Activated CD4-positive, alpha-beta T cell treated with anti-CD3 and anti-CD28 coated beads, Interleukin-2, amount 50 U/mL, for 16 hours (primary cell): ENCODE data around the gene SLC45A1.
"Not testable (repeated sequence)": the region's sequence is repeated elsewhere in the genome, so short reads cannot be mapped to it uniquely, and the experiment has no call there.

Experiments used
- DNase-seq: peaks from one replicate; pipeline ENCODE4 v3.0.0-alpha.2; 2020

SLC45A1 gene

DNA sequence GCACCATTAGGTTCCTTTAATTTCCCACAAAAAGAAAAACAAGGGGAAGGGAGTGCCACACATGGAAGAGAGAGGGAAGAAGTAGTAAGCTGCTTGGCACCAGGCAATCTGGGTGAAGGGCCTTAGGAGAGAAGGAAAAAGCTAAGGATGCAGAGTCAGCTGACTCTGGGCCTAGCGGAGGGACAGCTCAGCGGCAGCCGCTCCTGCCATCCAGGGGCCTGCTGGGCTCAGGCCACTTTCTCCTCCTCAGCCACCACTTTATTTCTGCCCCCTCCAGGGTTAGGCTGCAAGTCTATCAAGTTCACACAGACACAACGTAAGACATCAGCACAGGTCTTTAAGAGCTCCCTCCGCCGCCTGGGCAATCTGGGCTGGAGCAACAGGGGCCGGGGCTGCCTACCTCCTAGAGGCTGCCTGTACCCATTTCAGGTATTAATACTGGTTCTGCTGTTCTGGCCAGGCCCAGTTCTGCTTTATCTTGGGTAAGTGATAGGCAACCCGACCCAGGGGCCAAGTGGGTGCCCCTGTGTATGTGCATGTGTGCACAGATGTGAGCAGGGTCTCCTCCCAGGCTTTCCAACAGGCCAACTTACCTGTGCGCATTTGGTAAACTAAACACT, 53.6 kb downstream of the SLC45A1 start:
- DNase-seq, result no peak

DNA sequence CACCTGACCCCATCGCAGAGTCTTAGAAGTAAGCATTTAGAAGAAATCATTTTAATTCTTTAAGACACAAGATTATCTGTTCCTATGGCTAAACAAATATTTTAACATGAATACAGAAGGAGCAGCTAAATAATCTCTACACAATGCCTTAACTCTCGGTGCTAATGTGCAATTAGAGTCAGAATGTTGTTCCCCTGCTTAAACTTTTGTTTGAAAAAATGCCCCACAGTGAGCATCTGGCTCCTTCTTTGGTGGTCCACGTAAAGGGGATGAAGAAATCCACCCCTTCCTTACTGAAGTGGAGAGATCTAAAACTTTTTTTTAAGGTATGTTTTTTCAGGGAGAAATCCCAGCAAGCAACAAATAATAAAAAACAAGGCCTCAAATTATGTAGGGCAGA, 55.2 kb downstream of the SLC45A1 start:
- DNase-seq, result no peak

- no peak for DNase-seq
Measured at GRCh38 chr1:8373581-8374241, 55.8 kb downstream of the SLC45A1 start.

DNA sequence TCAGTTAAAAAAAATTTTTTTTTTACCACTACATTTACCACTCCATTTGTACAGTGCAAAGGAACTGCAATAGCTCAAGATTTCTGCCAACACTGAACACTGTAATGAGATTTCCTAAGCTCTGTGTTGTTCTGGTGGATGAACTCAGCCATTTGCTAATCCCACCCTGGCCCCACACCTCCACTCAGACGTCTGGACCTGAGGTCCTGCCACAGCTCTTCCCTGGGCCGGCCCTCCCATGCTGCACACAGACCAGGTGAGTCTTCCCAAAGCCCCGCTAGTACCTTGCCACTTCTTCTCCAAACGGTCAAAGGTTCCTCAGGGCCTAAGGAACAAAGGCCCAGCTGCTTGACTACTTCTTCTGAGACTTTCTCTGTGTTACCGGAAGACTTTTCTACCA, 56.4 kb downstream of the SLC45A1 start:
- no peak for DNase-seq

GRCh38 chr1:8374812-8375211, 56.9 kb downstream of the SLC45A1 start:
- no peak for DNase-seq

DNA sequence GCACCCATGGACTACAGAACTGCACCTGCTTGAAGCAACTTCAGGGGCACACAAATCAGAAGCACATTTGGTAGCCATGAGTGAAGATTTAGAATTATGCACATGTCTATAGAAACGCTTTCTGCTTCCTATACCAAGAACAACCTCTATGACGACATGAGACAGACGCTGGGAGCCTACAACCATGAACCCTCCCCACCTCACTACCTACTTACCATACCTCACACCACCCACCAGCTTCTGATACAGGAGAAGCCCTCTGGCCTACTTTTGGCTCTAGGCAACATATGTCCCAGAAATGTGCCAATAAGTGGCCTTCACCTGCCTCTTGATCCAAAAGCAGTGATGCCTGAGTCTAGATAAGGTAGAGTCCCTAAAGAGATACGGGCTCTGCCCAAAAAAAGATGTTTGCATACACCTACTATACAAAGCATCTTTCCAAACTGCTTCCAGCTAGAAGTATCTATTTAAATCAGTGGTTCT, 58.5 kb downstream of the SLC45A1 start:
- DNase-seq, result no peak

DNA sequence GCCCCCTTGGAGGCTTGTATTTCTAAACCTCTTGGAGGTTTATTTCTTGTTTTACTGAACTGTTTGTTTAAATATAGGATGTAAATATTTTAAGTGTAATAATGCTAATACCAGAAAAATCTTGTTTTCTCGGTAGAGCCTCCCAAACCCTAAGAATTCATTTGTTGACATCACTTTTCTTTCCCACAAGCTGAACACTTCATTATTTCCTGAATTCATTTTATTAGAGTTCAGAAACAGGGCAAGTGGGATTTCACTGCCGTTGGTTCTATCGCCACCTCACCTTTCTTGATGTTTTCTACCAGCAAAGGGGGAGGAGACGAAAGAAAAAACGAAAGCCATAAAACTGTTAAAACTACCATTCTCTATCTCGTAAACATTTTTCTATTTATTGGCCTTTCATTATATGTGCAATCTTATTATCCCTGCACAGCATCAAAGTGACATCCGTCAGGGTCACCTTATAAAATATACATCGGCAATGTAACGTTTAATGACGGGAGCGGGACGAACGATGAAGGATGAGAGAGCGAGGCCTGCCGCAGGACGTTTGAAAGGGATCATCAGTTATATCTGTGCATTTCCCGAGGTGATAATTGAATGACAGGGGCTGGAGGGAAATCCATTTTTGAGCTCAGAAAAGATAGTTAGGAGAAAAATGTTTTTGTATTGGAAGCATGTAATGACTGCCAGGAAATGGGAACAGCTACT, 59.5 kb downstream of the SLC45A1 start:
- DNase-seq, result no peak

DNA sequence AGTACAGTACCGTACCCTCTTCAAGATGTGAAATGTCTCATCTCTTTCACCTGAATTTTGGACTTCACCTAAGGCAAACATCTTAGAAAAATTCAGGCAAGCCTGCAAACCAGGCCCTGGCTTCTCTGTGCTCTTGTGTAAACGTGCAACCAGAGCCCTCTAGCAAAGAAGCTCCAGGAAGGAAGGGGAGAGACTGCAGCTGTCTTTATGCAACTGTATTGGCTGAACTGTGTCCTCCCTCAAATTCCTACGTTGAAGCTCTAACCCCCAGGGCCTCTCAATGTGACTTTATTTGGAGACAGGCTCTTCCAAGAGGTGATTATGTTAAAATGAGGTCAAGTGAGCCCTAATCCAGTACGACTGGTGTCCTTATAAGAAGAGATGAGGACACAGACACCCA, 60.3 kb downstream of the SLC45A1 start:
- no peak for DNase-seq

DNA sequence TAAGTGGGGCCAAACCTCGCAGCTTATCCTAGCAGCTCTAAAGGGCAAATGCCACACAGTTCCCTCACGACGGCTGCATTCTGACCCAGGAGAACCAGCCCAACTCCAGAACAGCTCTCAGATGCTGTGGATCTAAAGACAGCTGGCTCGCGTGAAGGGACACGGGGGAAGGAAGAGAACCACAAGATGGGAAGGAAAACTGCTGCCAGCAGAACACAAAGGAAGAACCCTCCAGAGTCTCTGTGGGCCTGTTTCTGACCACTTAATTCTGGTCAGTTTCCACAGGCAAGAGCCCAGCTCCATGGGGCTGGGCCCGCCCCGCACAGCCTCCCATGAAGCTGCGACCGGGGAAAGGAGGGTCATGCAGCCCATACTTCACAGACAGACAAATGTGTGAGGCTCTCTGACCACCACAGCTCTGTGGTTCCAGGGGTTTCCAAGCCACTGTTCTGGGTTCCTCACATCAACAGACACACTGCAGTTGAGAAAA, 61.1 kb downstream of the SLC45A1 start:
- DNase-seq, result no peak

GRCh38 chr1:8379513-8380186, 61.7 kb downstream of the SLC45A1 start:
- DNase-seq, result no peak

DNA sequence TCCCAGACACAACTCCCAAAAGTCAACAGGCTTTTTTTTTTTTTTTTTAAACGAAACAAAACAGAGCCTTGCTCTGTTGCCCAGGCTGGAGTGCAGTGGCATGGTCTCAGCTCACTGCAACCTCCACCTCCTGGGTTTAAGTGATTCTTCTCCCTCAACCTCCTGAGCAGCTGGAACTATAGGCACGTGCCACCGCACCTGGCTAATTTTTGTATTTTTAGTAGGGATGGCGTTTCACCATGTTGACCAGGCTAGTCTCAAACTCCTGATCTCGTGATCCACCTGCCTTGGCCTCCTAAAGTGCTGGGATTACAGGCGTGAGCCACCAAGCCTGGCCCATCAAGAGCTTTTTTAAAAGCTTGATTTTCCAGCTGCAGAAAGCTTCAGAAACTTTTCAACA, 62.4 kb downstream of the SLC45A1 start:
- DNase-seq, result not testable (repeated sequence)

DNA sequence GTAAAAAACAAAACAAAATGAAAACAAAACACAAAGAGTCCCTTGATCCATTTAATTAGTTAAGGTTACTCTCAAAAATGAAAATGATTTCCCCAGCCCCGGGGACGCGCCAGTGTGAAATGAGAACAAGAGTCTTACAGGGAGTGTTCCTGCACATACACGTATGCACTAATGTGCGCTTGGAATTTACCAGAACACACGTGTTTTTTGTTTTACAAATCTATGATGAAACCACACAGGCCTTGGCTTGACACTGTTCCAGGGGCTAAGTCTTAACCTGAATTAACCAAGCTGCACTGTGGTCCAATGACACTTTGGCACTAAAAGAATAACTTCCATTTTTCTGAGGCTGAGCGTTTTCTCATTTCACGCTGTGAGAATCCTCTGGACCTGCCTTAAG, 63.7 kb downstream of the SLC45A1 start:
- no peak for DNase-seq

DNA sequence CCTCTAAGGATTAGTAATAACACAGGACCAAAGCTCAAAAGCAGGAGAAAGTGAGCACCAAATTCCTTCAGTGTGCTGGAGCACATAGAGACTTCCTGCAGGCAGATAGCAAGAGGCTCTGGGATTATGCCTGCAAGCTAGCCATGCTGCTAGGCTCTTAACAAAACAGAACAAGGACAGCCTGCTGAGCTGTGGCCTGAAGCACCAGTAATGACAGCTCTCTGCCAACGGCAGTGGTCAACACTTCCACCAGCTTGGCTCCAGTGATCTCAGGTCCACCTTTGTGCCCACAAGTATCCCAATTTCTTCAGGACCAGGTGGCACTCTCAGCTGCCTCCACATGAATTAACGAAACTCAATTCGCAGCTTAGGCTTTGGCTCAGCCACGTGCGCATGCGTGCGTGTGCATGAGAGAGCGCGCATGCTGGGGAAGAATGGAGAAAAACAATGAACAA, 64.2 kb downstream of the SLC45A1 start:
- no peak for DNase-seq

DNA sequence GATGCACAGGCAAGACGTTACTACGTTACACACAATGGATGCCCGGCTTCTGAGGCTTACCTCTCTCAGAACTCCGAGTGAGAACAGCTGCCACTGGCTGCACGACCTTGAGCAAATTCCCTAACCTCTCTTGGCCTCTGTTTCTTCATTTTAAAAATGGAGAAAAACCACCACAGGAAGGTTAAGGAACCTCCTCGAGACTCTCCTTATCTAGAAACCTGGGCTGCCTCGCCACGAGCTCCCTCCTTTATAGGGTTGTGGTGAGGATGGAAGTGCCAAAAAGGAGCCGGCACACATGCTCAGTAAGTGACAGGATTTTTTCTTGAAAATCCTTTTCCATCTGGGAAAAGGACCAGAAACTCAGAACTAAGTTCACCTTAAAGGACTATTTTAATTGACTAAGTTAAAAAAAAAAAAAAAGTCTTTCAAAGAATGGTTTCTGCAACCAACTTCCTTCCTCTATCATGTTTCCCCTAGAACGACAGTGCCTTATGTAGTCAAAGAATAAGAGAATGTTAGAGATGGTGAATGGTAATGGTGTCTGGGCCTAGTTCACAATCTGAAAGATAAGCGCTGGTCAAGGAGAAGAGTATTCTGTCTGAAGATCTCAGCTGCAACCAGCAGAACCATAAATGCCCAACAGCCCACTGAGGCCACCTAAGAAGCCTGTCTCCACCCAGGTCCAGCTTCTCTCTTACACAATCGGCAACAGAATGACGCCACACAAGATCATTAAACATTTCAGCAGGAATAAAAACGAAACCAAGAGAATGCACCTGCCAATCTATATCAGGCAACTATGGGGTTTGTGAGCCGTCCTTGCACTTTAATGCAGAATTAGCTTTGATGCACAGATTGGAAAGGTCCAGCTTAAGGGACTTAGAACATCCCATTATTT, 64.9 kb downstream of the SLC45A1 start:
- DNase-seq, result no peak

DNA sequence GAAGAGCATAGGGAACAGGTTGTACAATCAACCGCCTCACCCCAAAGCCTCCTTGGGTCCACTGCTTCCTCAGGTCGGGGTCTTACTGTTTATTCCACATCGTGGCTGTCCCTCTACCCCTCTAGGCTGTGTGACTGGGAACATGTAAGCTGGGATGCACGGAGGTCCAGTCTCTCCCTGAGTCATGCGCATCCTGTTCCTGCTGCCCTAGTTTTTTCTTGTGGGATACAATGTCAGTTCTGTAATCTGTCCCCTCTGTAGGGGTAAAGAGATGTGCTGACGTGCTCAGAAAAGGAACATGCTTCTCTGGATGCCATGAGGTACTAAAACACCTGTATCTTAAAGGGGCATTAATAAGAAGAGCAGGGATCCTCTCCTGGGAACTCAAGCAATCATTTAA, 66.2 kb downstream of the SLC45A1 start:
- no peak for DNase-seq

- no peak for DNase-seq
Measured at GRCh38 chr1:8384577-8384976, 66.7 kb downstream of the SLC45A1 start.

DNA sequence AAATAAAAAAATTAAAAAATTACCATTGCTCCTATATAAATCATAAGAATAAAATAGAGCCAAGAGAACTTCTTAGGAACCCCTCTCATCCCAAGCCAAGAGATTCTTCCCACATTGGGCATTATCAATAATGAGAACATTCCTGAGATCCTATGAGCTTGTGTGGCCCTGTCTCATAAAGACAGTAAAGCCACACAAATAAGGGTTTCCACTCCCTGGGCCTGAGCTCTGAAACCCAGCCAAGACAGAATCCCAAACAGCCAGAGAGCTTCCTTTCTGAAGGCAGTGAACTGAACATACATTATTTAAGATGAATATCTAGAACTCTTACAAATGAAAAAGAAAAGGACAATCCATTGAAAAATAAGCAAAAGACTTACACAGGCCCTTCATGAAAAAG, 68.3 kb downstream of the SLC45A1 start:
- DNase-seq, result no peak

DNA sequence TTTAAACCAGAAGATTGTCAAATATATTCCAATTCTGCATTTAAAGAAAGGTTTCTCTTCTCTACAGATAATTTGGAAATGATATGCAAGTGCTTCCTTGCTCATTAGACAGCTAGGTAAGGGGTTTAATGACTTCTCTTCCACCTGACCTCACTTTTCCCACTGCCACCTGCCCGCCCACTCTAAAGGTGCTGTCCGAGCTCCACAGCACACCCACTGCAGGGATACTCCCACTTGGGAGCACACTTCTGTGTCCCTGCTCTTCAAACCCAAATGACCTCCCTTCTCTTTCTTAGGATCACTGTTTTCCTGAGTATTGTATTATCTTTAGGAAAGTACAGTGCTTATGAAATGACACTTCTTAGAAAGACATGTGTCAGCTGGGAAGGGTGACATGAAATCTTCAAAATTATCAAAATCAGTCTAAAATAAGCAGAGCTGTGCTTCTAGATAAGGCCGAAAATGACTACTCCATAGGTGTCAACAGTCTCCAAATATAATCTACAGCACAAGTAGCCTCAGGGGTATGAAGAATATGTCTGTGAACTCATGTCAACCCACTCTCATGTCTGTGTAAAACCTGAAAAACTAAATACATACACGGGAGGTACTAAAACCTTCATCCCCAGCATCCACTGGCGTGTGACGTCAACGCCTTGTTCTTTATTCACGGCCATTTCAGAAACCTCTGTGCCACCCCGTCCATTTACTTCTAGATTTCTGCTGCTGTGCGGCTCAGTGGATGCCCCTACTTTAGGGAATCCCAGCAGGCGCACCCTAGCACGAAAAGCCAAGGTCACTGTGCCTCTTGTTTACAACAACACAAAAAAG, 71.0 kb downstream of the SLC45A1 start:
- no peak for DNase-seq

- DNase-seq, result peak; percentile 60
Measured at GRCh38 chr1:8389958-8390535, 72.1 kb downstream of the SLC45A1 start.

DNA sequence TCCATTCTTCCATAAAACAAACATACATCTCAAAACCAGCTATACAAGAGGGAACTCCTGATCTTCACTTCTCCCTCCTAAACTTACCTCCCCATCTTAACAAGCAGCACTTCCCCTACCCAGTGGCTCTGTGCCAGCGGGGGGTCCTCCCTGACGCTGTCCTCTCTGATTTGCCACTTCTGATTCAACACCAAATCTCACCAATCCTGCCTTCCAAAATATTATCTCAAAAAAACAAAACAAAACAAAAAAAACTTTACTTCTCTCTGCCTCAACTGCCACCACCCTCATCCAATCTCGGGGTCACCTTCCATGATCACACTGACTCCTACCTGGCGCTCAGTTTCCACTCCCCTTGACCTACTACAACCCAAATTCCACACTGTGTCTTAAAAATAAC, 72.8 kb downstream of the SLC45A1 start:
- no peak for DNase-seq

GRCh38 chr1:8392522-8392921, 74.6 kb downstream of the SLC45A1 start:
- DNase-seq, result no peak
